ENCODE results near the gene MBOAT1. TPM values are rescaled to one million over a fixed set of nuclear protein-coding genes. Genes with fewer than 3 reads are reported as not detected.

Gene MBOAT1
- total RNA-seq, 2 donors from 2014 or later = 54.7 to 72.6 TPM

DNA sequence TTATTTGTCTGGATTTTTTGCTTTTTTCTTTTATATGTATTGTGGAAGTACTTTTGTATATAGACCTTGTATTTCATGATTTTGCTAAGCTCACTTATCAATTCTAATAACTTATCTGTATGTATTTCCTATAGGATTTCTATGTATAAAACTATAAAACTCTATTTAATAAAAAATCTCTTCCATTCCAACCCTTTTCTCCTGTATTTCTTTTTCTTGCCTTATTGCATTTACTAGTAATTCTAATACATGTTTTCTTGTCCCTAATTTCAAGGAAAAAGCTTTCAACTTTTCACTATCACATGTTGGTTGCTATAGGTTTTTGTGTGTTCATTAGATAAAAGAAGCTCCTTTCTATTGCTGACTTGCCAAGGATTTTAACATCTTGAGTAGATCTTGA, 125.3 kb downstream of the MBOAT1 start:
- DNase-seq (no peak), ATAC-seq (no peak)
- intact Hi-C loops (cut with DNase I, micrococcal nuclease) = no loop called here

DNA sequence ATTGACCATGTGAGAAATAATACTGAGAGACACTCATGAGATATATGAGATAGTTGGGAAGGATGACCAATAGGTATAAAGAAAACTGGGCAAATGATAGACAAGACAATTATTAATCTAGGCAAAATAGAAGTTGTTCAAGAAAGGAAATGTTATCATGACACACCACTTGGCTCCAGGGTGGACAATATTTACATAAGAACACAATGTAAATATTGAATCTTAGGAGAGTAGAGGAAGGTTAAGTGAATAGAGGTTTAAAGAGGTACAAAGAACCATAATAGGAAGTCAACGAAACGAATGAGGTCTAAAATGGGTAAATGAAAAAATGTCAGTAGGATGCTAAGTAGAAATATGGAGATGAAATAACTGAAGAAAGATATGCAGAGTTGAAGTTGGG, 126.5 kb downstream of the MBOAT1 start:
- intact Hi-C loops (cut with DNase I, micrococcal nuclease) = no loop called here
- ATAC-seq = peak; percentile 37

DNA sequence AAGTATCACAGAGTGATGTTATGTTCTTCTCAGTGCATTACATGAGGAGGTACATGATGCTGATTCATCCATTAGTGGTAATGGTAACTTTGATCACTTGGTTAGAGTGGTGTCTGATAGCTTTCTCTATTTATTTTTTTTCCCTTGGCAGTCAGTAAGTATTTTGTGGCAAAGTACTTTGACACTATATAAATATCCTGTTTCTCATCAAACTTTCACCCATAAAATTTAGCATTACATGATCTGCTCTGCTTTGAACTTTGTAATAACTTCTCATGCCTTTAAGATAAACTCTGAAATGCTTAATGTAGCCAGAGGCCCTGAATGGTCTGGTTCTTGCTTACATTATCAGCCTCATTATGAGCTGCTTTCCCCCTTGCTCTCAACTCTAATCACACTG, 127.9 kb downstream of the MBOAT1 start:
- ATAC-seq = no peak
- intact Hi-C loops (cut with DNase I, micrococcal nuclease) = no loop called here
- DNase-seq = no peak

More for the DNA sequence above, 126.5 kb downstream of the MBOAT1 start:
- no peak for DNase-seq

DNA sequence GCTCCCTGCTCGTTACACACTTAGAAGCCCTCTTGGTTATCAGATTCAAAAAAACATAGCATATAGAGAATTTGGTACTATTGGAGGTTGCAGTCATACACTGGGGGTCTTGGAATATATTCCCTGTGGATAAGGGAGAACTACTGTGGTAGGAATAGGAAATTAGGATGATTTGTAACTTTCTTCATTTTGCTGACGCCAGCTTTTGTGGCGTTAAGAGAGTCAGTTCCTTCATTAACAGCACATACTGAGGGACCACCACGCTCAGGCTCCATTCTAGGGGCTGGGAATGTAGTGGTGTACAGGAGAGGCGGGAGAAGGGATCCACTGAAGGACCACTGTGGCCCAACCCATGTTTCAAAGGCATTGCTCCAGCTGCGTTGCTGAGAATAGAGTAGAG, 140.3 kb downstream of the MBOAT1 start:
- no peak for ATAC-seq
- intact Hi-C loops (cut with DNase I, micrococcal nuclease) = no loop called here

DNA sequence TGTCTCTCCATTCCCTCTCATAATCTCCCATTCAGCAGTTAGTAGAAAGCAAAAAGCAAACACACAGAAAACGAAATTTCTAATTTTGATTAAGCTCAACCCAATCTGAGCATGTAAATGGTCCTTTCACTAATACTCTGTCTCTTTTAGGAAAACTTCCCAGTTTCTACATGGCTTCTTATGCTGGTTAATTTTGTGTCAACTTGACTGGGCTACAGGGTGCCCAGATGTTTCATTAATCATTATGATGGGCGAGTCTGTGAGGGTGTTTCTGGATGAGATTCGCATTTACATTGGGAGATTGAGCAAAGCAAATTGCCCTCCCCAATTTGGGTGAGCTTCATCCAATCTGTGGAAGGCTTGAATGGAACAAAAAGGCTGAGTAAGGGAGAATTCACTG, 142.2 kb downstream of the MBOAT1 start:
- DNase-seq (no peak), ATAC-seq (no peak)
- intact Hi-C loops (cut with DNase I, micrococcal nuclease) = no loop called here

More for the DNA sequence above, 140.3 kb downstream of the MBOAT1 start:
- no peak for DNase-seq

DNA sequence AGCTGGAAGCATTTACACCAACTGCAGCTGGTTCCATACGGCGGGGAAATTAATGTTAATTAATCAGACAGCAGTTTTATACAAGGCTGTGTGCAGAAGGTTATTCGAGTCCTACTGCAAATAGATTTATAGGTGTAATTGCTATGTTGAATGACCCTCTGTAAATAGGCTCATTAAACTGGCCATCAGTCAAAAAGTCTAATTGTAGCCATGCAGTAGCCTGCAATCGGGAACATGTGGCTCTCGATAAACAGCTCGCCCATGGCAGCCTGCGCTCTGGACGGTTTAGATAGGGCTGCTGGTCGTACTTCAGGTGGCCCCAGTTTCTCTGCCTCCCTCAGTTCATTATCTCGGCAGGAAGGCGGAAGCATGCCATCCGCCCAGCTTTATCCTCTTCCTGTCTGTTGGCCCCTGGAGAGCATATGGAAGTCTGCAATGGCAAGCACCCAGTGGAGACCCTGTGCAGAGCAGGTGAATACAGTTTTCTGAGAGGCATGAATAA, 143.2 kb downstream of the MBOAT1 start:
- no peak for ATAC-seq
- DNase-seq = no peak
- intact Hi-C loops (cut with DNase I, micrococcal nuclease) = no loop called here

DNA sequence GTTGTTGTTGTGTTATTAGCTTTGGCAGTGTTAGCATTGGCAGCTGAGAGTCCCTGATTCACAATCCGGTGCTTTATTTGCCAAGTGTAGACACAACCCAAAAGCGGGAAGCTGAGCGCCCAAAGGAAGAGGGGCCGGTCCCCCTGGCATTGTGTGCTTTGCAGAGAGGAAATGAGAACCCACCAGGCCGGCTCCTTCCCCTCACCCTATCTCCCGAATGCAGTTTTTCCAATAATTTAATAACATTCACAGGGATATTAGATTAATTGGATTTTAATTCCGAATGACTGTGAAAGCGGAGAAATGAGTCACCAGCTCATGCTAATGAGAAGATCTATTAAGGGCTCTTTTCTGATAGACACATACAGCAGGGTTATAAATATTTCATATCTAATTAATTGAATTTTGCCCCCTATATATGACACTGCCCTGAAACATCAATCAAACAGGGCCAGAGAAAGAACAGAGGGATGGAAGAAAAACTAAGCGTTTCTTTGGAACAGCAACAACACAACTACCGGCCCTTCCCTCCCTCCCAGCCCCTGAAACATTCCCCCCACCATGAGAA, 143.8 kb downstream of the MBOAT1 start:
- DNase-seq (no peak), ATAC-seq (no peak)
- intact Hi-C loops (cut with DNase I, micrococcal nuclease) = no loop called here

DNA sequence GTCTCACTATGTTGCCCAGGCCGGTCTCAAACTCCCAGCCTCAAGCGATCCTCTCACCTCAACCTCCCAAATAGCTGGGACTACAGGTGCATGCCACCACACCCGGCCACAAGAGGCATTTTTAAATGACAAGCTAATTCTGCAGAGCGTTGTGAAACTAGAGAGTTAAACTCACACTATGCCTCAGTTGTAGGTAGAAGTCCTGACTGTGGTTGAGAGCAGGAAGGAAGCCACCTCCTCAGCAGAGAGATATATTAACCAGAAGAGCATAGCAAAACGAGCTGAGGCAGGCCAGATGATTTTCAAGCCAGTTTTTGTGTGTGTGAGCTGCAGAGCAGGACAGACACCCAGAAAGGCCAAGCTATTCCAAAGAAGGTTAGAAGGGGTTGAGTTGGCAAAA, 150.3 kb downstream of the MBOAT1 start:
- DNase-seq (no peak), ATAC-seq (no peak)
- intact Hi-C loops (cut with DNase I, micrococcal nuclease) = no loop called here

DNA sequence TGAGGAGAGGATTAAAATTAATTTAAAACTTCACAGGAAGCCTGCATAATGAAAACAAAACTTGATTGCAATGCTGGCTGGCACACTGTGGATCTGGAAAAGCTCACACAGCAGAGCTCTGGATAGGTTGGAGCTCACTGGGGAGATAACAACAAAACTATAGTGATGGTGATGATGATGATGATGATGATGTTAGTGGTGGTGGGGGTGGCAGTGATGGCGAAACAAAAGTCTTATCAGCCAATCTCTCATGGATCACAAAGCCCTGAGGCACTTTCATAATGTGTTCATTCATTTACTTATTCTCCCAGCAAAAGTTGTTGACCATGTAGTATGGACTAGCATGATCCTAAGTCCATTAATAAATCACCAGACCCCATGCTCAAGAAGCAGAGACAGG, 152.0 kb downstream of the MBOAT1 start:
- DNase-seq (no peak), ATAC-seq (no peak)
- intact Hi-C loops (cut with DNase I, micrococcal nuclease) = no loop called here

DNA sequence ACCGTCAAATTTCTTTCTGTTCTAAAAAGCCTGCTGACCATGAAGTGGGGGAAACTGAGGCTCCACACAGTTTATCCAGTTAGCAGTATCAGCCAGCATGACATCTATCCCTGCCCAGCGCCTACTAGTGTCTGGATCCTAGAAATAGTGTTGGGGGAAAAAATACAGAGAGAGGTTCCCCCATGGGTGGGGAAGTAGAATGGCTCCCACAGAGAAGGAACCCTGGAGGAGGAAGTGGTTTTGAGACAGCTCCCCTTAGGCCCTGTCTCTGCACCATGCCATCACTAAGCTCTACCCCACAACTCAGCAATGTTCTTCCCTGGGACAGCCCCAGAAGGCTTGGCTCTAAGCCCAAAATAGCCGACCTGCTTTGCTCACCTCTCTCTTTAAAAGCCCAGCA, 153.4 kb downstream of the MBOAT1 start:
- intact Hi-C loops (cut with DNase I, micrococcal nuclease) = no loop called here
- no peak for ATAC-seq
- no peak for DNase-seq

DNA sequence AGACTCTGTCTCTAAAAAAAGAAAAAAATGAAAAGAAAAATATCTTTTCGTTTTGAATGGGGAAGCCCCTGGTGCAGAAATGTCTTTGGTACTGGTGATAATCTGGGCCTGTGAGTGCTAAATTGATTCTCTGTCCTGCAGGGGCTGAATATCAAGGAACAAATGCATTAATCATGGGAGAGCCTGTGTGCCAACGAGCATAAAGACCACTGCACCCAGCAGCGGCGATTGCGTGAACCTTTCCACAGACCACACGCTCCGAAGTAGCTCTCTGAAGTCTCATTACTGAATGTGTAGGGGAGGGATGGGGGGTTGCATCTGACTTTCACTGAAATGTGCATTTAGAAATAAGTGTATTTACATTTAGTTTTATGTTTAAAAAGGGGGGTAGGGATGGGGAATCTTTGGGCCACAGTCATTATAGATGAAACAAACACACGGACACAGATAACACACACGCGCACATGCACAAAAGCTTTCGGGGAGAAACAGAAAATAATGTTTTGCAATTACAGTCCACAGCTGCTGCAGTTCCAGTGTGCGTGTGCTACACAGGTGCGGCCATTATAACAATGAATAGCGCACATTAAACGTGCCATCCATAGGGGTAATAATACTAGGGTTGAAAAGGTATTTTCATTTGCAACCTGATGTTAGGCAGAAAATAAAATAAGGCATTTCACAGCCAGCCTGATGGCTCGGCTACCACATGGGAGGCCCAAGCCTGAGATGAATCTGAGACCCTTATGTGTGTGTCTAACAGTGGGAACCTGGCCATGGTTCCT, 154.0 kb downstream of the MBOAT1 start:
- DNase-seq (no peak), ATAC-seq (no peak)
- intact Hi-C loops (cut with DNase I, micrococcal nuclease) = no loop called here

DNA sequence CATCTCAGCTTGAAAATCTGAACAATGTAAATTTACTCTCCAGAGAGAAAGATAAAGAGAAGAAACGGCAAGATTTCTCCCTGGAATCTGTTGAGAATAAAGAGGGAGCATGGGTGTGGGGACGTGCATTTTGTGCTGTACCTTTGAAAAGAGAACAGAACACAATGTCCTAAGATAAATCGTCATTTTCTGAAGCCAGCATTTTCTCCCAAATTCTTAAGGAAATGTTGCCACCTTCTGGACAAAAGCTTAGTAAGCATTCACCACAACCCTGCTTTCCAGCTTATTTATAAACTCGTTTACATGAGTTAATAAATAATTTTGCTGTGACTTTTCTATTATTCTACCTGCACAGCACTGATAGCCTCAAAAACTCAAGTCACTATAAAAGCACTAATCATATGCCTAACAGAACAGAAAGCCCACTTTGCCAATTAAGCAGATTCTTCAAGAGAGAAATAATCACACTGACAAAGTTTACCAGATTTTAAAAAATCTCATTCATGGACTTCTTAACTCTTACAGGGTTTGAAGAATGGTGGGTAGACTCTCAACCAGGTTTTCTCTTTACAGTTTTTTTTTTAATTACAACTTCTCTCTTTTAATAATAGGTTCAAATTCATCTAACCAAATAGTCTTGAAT, 155.8 kb downstream of the MBOAT1 start:
- no peak for DNase-seq
- ATAC-seq = no peak
- intact Hi-C loops (cut with DNase I, micrococcal nuclease) = no loop called here

DNA sequence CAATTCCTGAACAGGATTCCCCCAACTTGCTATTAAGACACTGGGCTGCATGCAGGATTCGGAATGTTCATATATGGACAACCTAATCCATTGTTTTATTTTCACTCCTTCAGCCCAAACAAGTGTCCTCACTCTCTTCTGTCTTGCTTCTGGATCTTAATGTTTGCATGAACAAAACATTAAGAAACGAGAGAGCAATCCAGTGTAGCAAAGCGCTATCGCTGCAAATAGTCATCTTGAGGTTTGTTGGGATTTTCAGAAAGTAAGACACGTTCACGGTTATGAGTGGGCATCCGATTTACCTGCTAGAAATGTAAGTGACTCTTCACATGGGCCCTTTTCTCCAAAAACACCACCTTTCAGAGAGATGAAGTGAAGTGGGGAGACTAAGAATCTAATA, 156.4 kb downstream of the MBOAT1 start:
- no peak for ATAC-seq
- DNase-seq = no peak
- intact Hi-C loops (cut with DNase I, micrococcal nuclease) = no loop called here

Other genes with a start within 250 kb of the MBOAT1 start
- gene E2F3, start 189.4 kb upstream of the MBOAT1 start, total RNA-seq = 1 to 10 TPM; 9.1 to 9.5 TPM

All from left colon (tissue), 2 donors.